ENCODE data around the gene BICD1. TPM values are rescaled to one million over a fixed set of nuclear protein-coding genes. Genes with fewer than 3 reads are reported as not detected.

Gene BICD1
- total and polyA plus RNA-seq, 2 experiments from 2014 or later: 59.3 to 83.6 TPM

- Histone ChIP-seq H3K27me3 (ENCODE audit: insufficient read depth) (no peaks in the 10 kb centered on the region), H3K36me3 (ENCODE audit: insufficient read depth) (no peaks in the 10 kb centered on the region), H3K79me2 (replicated peaks; ENCODE audit: insufficient read depth) (peaks cover 93% of the 10 kb centered on the region), H3K4me2 (no peak overlapping the region), H3K4me3 (no peak overlapping the region), H3K9me2 (ENCODE audit: insufficient read depth) (no peaks in the 10 kb centered on the region), H3K27ac (ENCODE audit: low read depth) (peak overlapping the region; percentile 36; the same call in 1 of the 2 replicates), H4K20me1 (replicated peaks; ENCODE audit: insufficient read depth) (no peaks in the 10 kb centered on the region; the same call in none of the 2 replicates), H2AFZ (no peak overlapping the region), H3K4me1 (ENCODE audit: insufficient read depth) (peaks cover 57% of the 10 kb centered on the region), H3F3A (replicated peaks; ENCODE audit: low read depth) (peaks cover 7% of the 10 kb centered on the region)
- Mint-ChIP-seq H3K36me3 (ENCODE audit: low read depth) (peaks cover 17% of the 10 kb centered on the region; the same call in 2 of the 3 replicates), H3K4me1 (peaks cover 46% of the 10 kb centered on the region), H3K4me3 (no peak overlapping the region), H3K9me3 (no peaks in the 10 kb centered on the region), H3K27ac (no peak overlapping the region), H3K27me3 (ENCODE audit: insufficient read depth, low read depth, poor library complexity) (peaks cover 7% of the 10 kb centered on the region)
- ATAC-seq (no peak), DNase-seq (ENCODE audit: low spot score) (no peak)
- TF ChIP-seq NANOG (IDR thresholded peaks at IDR 0.05; ENCODE audit: borderline replicate concordance): no peak
- TF ChIP-seq STAT1 (IDR thresholded peaks at IDR 0.05; ENCODE audit: unreplicated experiment): no peak
- no peak for TF ChIP-seq ETS1 (IDR thresholded peaks at IDR 0.05)
- no peak for TF ChIP-seq REST (IDR thresholded peaks at IDR 0.05; ENCODE audit: unreplicated experiment)
- TF ChIP-seq ZNF114 (CRISPR knock-in tag; IDR thresholded peaks at IDR 0.05): no peak
- no peak for TF ChIP-seq POLR2AphosphoS5 (IDR thresholded peaks at IDR 0.05; ENCODE audit: low read depth)
- no peak for TF ChIP-seq CTCF (conservative IDR thresholded peaks at IDR 0.05; ENCODE audit: low read depth in 2 of 2)
- no peak for TF ChIP-seq ZNF331 (CRISPR knock-in tag; IDR thresholded peaks at IDR 0.05; ENCODE audit: low read depth)
- TF ChIP-seq ZNF462 (CRISPR knock-in tag; IDR thresholded peaks at IDR 0.05): no peak
- TF ChIP-seq JUNB (IDR thresholded peaks at IDR 0.05; ENCODE audit: unreplicated experiment): no peak
- no peak for TF ChIP-seq EZH2 (IDR thresholded peaks at IDR 0.05; ENCODE audit: low read depth, unreplicated experiment)
- TF ChIP-seq CREB1 (CRISPR knock-in tag; IDR thresholded peaks at IDR 0.05; ENCODE audit: low read depth): no peak
- no peak for TF ChIP-seq EZH2phosphoT487 (IDR thresholded peaks at IDR 0.05; ENCODE audit: unreplicated experiment)
Measured at GRCh38 chr12:32117316-32117715, 10.7 kb downstream of the BICD1 start.
